H1 (cell line): ENCODE measurements around the gene SMCHD1. TPM values are rescaled to one million over a fixed set of nuclear protein-coding genes. Genes with fewer than 3 reads are reported as not detected.

Experiments
- CTCF ChIA-PET: fragments of 300-600 bp; sonication (Branson Sonifier 250); formaldehyde crosslinking; loops from one replicate; lab custom pipeline; 2021; ENCODE audit not compliant: partially characterized antibody; lab: Charles Lee
- POLR2A ChIA-PET: fragments of 300-600 bp; sonication (Branson Sonifier 250); formaldehyde crosslinking; loops from one replicate; lab custom pipeline; 2021; ENCODE audit warnings: inconsistent platforms; ENCODE audit not compliant: partially characterized antibody; lab: Charles Lee
- DNase-seq, 2 experiments: peaks; one replicate each; pipeline versions ENCODE4 v3.0.0 to v3.0.0-alpha.2; 2010 to 2022; ENCODE audit warnings: low spot score in 2 of 2, low read depth in 1 of 2, mixed read lengths in 1 of 2
- FAIRE-seq: peaks from 2 replicates; lab custom pipeline; 2011; peaks lifted over from hg19 to GRCh38; lab: Jason Lieb, UNC
- H2AFZ ChIP-seq: 2 replicates; pipeline ENCODE4 v1.8.1; 2012; ENCODE audit warnings: low read length, inconsistent platforms
- H2AK5ac ChIP-seq: 2 replicates; pipeline ENCODE4 v1.6.1; 2013; ENCODE audit warnings: low read depth, low read length
- H2BK120ac ChIP-seq: replicated peaks from 2 replicates; pipeline ENCODE3; 2013; ENCODE audit warnings: low read depth, low read length, inconsistent platforms
- H2BK12ac ChIP-seq: 2 replicates; pipeline ENCODE4 v1.6.1; 2013; ENCODE audit warnings: low read depth, low read length
- H2BK15ac ChIP-seq: 2 replicates; pipeline ENCODE4 v1.6.1; 2013; ENCODE audit warnings: low read length
- H2BK20ac ChIP-seq: 2 replicates; pipeline ENCODE4 v1.6.1; 2013; ENCODE audit warnings: low read length
- H2BK5ac ChIP-seq: 2 replicates; pipeline ENCODE4 v1.6.1; 2013; ENCODE audit warnings: low read depth, low read length
- H3K14ac ChIP-seq: 2 replicates; pipeline ENCODE4 v1.6.1; 2013; ENCODE audit warnings: inconsistent platforms; ENCODE audit not compliant: insufficient read length
- H3K18ac ChIP-seq: 2 replicates; pipeline ENCODE4 v1.6.1; 2013; ENCODE audit warnings: low read length; ENCODE audit errors: extremely low read depth
- H3K23ac ChIP-seq: 2 replicates; pipeline ENCODE4 v1.6.1; 2013; ENCODE audit warnings: inconsistent platforms; ENCODE audit not compliant: insufficient read length
- H3K23me2 ChIP-seq: 2 replicates; pipeline ENCODE4 v1.6.1; 2013; ENCODE audit warnings: low read depth, low read length
- H3K27ac ChIP-seq: 2 replicates; pipeline ENCODE4 v1.6.1; 2011; ENCODE audit warnings: low read depth, low read length, inconsistent platforms
- H3K27me3 ChIP-seq, 4 experiments: replicated peaks in 1 of 4; 1 replicate in 1 of 4; 2 replicates in 3 of 4; pipeline versions ENCODE4 v1.6.1 to v1.8.1; 2011 to 2013; ENCODE audit warnings: low read length in 3 of 4, mild to moderate bottlenecking in 3 of 4, inconsistent platforms in 2 of 4, mixed read lengths in 2 of 4, moderate library complexity in 1 of 4; ENCODE audit not compliant: control insufficient read depth in 3 of 4, insufficient read depth in 3 of 4; ENCODE audit errors: extremely low read depth in 1 of 4
- H3K36me3 ChIP-seq, 4 experiments: 2 replicates each; pipeline versions ENCODE4 v1.6.1 to v1.8.1; 2011 to 2013; ENCODE audit warnings: mild to moderate bottlenecking in 4 of 4, low read length in 3 of 4, moderate library complexity in 2 of 4, control low read depth in 1 of 4, inconsistent platforms in 1 of 4; ENCODE audit not compliant: insufficient read depth in 4 of 4, control insufficient read depth in 2 of 4
- H3K4ac ChIP-seq: replicated peaks from 2 replicates; pipeline ENCODE3; 2013; ENCODE audit warnings: low read length, low read depth, mixed read lengths, inconsistent platforms; ENCODE audit not compliant: insufficient read length
- H3K4me1 ChIP-seq, 4 experiments: replicated peaks in 1 of 4; 1 replicate in 1 of 4; 2 replicates in 3 of 4; pipeline versions ENCODE4 v1.6.1 to v1.8.1; 2011 to 2013; ENCODE audit warnings: low read length in 3 of 4, inconsistent platforms in 2 of 4, mixed read lengths in 1 of 4; ENCODE audit not compliant: insufficient read depth in 4 of 4, control insufficient read depth in 3 of 4
- H3K4me2 ChIP-seq, 2 experiments: 2 replicates each; pipeline versions ENCODE4 v1.6.1 to v1.8.1; 2011 to 2013; ENCODE audit warnings: low read depth in 2 of 2, low read length in 2 of 2, control low read depth in 1 of 2, inconsistent platforms in 1 of 2, mild to moderate bottlenecking in 1 of 2; ENCODE audit not compliant: insufficient read depth in 1 of 2
- H3K4me3 ChIP-seq, 4 experiments: fragments of 200-600, 300-600 bp in 1 of 4; sonication (generic), shearing (Covaris generic), sonication (Bioruptor Twin) in 1 of 4; 2 replicates each; pipeline versions ENCODE4 v1.5.1 to v1.8.1; 2011 to 2016; ENCODE audit warnings: low read length in 4 of 4, low read depth in 3 of 4, control low read depth in 2 of 4, inconsistent platforms in 2 of 4, mild to moderate bottlenecking in 2 of 4, mixed read lengths in 1 of 4, moderate library complexity in 1 of 4; ENCODE audit not compliant: insufficient read depth in 2 of 4; ENCODE audit errors: extremely low read depth in 1 of 4
- H3K56ac ChIP-seq: replicated peaks from 2 replicates; pipeline ENCODE3; 2013; ENCODE audit warnings: low read depth, mild to moderate bottlenecking, mixed read lengths, low read length, inconsistent platforms; ENCODE audit not compliant: insufficient read length
- H3K79me1 ChIP-seq: 2 replicates; pipeline ENCODE4 v1.6.1; 2013; ENCODE audit warnings: low read depth, low read length, control low read depth
- H3K79me2 ChIP-seq, 2 experiments: 2 replicates each; pipeline versions ENCODE4 v1.6.1 to v1.8.1; 2012 to 2013; ENCODE audit warnings: low read length in 2 of 2, mild to moderate bottlenecking in 2 of 2, inconsistent platforms in 1 of 2; ENCODE audit not compliant: insufficient read depth in 2 of 2, control insufficient read depth in 1 of 2
- H3K9ac ChIP-seq, 4 experiments: replicated peaks in 1 of 4; 1 replicate in 1 of 4; 2 replicates in 3 of 4; pipeline versions ENCODE4 v1.6.1 to v1.8.1; 2011 to 2013; ENCODE audit warnings: low read depth in 3 of 4, low read length in 3 of 4, control low read depth in 2 of 4, mild to moderate bottlenecking in 2 of 4, moderate library complexity in 2 of 4, inconsistent platforms in 1 of 4; ENCODE audit errors: extremely low read depth in 1 of 4
- H3K9me3 ChIP-seq, 2 experiments: 2 replicates each; pipeline versions ENCODE4 v1.6.1 to v1.8.1; 2012 to 2013; ENCODE audit warnings: mild to moderate bottlenecking in 2 of 2, moderate library complexity in 2 of 2, control low read depth in 1 of 2, inconsistent platforms in 1 of 2, low read depth in 1 of 2, low read length in 1 of 2, mixed read lengths in 1 of 2; ENCODE audit not compliant: insufficient read depth in 2 of 2
- H4K20me1 ChIP-seq, 2 experiments: replicated peaks in 1 of 2; 2 replicates each; pipeline versions ENCODE3 to v1.8.1; 2011 to 2013; ENCODE audit warnings: inconsistent platforms in 2 of 2, low read length in 2 of 2, mild to moderate bottlenecking in 1 of 2; ENCODE audit not compliant: insufficient read depth in 2 of 2, control insufficient read depth in 1 of 2
- H4K5ac ChIP-seq: 2 replicates; pipeline ENCODE4 v1.6.1; 2013; ENCODE audit warnings: low read length, low read depth, mixed read lengths, inconsistent platforms; ENCODE audit not compliant: insufficient read length
- H4K8ac ChIP-seq: 2 replicates; pipeline ENCODE4 v1.8.0; 2013; ENCODE audit warnings: mild to moderate bottlenecking, moderate library complexity, low read length, inconsistent platforms; ENCODE audit not compliant: insufficient read depth; ENCODE audit errors: extremely low read depth
- H4K91ac ChIP-seq: replicated peaks from 2 replicates; pipeline ENCODE3; 2013; ENCODE audit warnings: low read length, mixed read lengths, inconsistent platforms; ENCODE audit not compliant: insufficient read length
- CREB1 ChIP-seq: IDR thresholded peaks from 2 replicates; pipeline ENCODE4 v1.6.1; 2012; ENCODE audit warnings: inconsistent platforms
- HDAC2 ChIP-seq, 2 experiments: fragments of 300-600 bp in 1 of 2; sonication (generic) in 1 of 2; IDR thresholded peaks; 2 replicates each; pipeline ENCODE4 v1.6.1; 2011 to 2012; ENCODE audit warnings: low read depth in 2 of 2, low read length in 2 of 2, mild to moderate bottlenecking in 2 of 2, moderate library complexity in 2 of 2, borderline replicate concordance in 1 of 2, inconsistent platforms in 1 of 2
- KDM5A ChIP-seq: fragments of 200-600 bp; IDR thresholded peaks from 2 replicates; pipeline ENCODE4 v1.7.1; 2012; ENCODE audit warnings: mild to moderate bottlenecking, low read length, inconsistent platforms, mixed read lengths
- MAFK ChIP-seq: IDR thresholded peaks from 2 replicates; pipeline ENCODE4 v1.6.1; 2012; ENCODE audit warnings: low read depth, mild to moderate bottlenecking, improper control_type of control experiment, low read length
- NANOG ChIP-seq: IDR thresholded peaks from 2 replicates; pipeline ENCODE4 v1.6.1; 2011; ENCODE audit warnings: low read length, low read depth, mild to moderate bottlenecking, inconsistent platforms; ENCODE audit not compliant: insufficient read depth, poor library complexity, severe bottlenecking
- SIX5 ChIP-seq: IDR thresholded peaks from 2 replicates; pipeline ENCODE4 v1.6.1; 2011; ENCODE audit warnings: mild to moderate bottlenecking, low read depth, low read length
- SP1 ChIP-seq: IDR thresholded peaks from 2 replicates; pipeline ENCODE4 v1.6.1; 2011; ENCODE audit warnings: low read depth, low read length
- SUZ12 ChIP-seq: fragments of 200-600 bp; sonication (generic); IDR thresholded peaks from 2 replicates; pipeline ENCODE4 v1.6.1; 2012; ENCODE audit warnings: mild to moderate bottlenecking, inconsistent platforms, low read length, moderate library complexity, mixed read lengths
- WGBS, 2 experiments: shearing (Covaris generic) in 1 of 2; methylation state at CpG; one replicate each; pipeline versions ENCODE4 v1.1.6 to v1.1.7; 2013 to 2015; ENCODE audit warnings: low lambda C conversion rate in 2 of 2, mixed read lengths in 2 of 2, inconsistent platforms in 1 of 2, low coverage in 1 of 2, missing lambda C conversion rate in 1 of 2; ENCODE audit not compliant: insufficient replicate concordance in 2 of 2, insufficient coverage in 1 of 2, insufficient read length in 1 of 2; ENCODE audit errors: extremely low coverage in 1 of 2, missing lambda C conversion rate in 1 of 2; 5-methylcytosine and 5-hydroxymethylcytosine counted together
- long read RNA-seq, 2 experiments: library from RNA in 1 of 2; library from capped mRNA in 1 of 2; stranded (forward); transcript quantifications; one replicate each; pipeline ENCODE4 v2.0.0, GENCODE V29; 2021; ENCODE audit warnings: inconsistent platforms in 1 of 2
- polyA minus RNA-seq, 3 experiments: library from RNA; depleted of rRNA, polyadenylated mRNA; stranded (reverse); fragments of >200 nt; gene quantifications; 1 replicate in 2 of 3; 2 replicates in 1 of 3; pipeline ENCODE4 v1.2.3, GENCODE V29; 2011
- polyA plus RNA-seq, 7 experiments: library from polyadenylated mRNA; depleted of rRNA in 3 of 7; stranded (reverse) in 5 of 7; unstranded in 2 of 7; fragments of >200 nt in 5 of 7; fragments of 200-250 nt in 2 of 7; gene quantifications; 1 replicate in 5 of 7; 2 replicates in 1 of 7; 4 replicates in 1 of 7; pipeline versions ENCODE4 v1.2.1 to v1.2.3, GENCODE V29; 2011 to 2013; ENCODE audit warnings: missing spikeins in 2 of 7, mixed read lengths in 2 of 7
- total RNA-seq: library from RNA; stranded (reverse); fragmentation: NEBNext Ultra II Directional; extraction: Animal tissue kit (Norgen Biotek cat#: 25700); gene quantifications from 2 replicates; pipeline ENCODE4 v1.2.1, GENCODE V29; 2021

Gene SMCHD1
- total RNA-seq (32.0 and 32.4 TPM in 2 replicates), polyA plus RNA-seq (2011; rRNA removed) (4.5 and 9.3 TPM in 2 replicates), polyA minus RNA-seq (2011; rRNA and poly(A)+ RNA removed) (27.9 and 41.4 TPM in 2 replicates)
- polyA plus RNA-seq (2011; cell fraction: cytosol; rRNA removed) = 10.3 TPM
- polyA plus RNA-seq (2011; cell fraction: nucleus; rRNA removed) = 8.2 TPM
- 12.7 to 24.1 TPM (median 17.1 TPM) in 4 replicates for polyA plus RNA-seq (2012, experiment 1 of 2)
- 0.68 TPM for polyA plus RNA-seq (2012, experiment 2 of 2)
- polyA plus RNA-seq (2013, experiment 1 of 2) = 13.5 TPM
- polyA plus RNA-seq (2013, experiment 2 of 2) = 12.6 TPM
- polyA minus RNA-seq (2011; cell fraction: cytosol; rRNA and poly(A)+ RNA removed) = 46.4 TPM
- 85.6 TPM for polyA minus RNA-seq (2011; cell fraction: nucleus; rRNA and poly(A)+ RNA removed)
- long read RNA-seq, experiment 1, full-length matches to known transcripts = 1 of 22 reads
- long read RNA-seq, experiment 1, partial matches to known transcripts = 12 of 22 reads
- long read RNA-seq, experiment 1, other reads (novel, unspliced or antisense) = 9 of 22 reads
- long read RNA-seq, experiment 2, partial matches to known transcripts = 0 of 2 reads
- long read RNA-seq, experiment 2, other reads (novel, unspliced or antisense) = 2 of 2 reads

DNA sequence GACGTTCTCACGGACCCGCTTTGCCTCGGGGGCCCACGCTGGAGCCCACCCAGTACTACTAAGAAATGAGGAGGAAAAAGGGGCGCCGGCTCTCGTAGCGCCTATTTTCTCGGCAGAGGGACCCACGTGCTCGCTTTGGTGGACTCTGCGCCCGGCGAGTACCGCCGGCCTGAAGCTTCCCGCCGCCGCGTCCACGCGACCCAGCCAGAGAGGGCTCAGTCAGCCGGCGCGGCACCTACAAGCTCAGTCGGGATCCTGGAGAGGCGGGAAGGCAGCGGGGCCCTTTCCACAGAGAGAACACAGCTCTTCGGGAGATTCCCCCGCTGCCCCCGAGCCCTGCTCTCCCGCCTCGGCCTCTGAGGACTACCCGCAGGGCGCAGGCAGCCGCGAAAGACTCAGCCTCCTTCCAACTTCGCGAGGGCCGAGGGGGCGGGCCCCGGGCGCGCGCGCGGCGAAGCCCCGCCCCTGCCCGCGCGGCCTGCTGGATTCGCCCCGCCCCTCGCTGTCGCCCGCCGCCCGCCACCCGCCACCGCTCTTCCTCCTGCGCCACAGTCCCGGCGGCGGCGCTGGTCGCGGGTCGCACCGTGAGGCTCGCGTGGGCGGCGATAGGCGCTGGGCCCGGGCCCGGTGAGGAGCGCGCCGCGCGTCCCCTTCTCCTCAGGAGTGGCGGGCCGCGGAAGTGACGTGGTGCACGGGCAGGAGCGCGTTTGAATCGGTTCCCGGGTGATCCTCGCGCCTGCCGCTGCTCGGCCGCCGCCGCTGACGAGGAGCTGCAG is at the start of gene SMCHD1:
Gene SMCHD1 (plus strand): TSS at position 549 of the 776 bp plus-strand sequence. CDS start 350 bp downstream, outside the sequence.
- POLR2A ChIA-PET = interaction anchor here (0.7 to 2.0 kb wide), 22 partner anchors 8 to 591 kb away, joined by 3 to 9 read pairs (median 4); partner anchors contain the start of genes METTL4 and NDC80
- H3K4ac ChIP-seq = no peak within 1 kb of the TSS
- TF ChIP-seq SIX5 (no peak), HDAC2 (IDR thresholded peaks at IDR 0.05; ENCODE audit: borderline replicate concordance in 1 of 2, low read depth in 2 of 2, low read length in 2 of 2) (0 out of 4 replicates have a peak, but pooled peaks have one; percentile 17 to 19), NANOG (peak; percentile 25), SP1 (no peak), CREB1 (peak; percentile 54), SUZ12 (peak; percentile 20; the same call in 1 of the 2 replicates), MAFK (no peak), KDM5A (no peak)

More for the DNA sequence above, at the start of gene SMCHD1:
- H3K4me3 ChIP-seq = peak within 1 kb of the TSS; percentile 66 to 97 (median 86)
- peaks cover 6% of the 10 kb centered on the region; the same call in 1 of the 2 replicates for H3K79me1 ChIP-seq
- peak within 1 kb of the TSS; percentile 69; the same call in 1 of the 2 replicates for H2BK5ac ChIP-seq
- H2AFZ ChIP-seq = peak within 1 kb of the TSS; percentile 66
- peak within 1 kb of the TSS; percentile 85; the same call in 1 of the 2 replicates for H3K27ac ChIP-seq
- DNase-seq = peak in 1 of 2 experiments; percentile 87
- H3K14ac ChIP-seq = no peak within 1 kb of the TSS
- peak within 1 kb of the TSS; percentile 90 for H3K18ac ChIP-seq
- peak within 1 kb of the TSS; percentile 95 for H4K8ac ChIP-seq
- no peak within 1 kb of the TSS for H2AK5ac ChIP-seq
- peak within 1 kb of the TSS; percentile 73 for H3K56ac ChIP-seq
- H2BK15ac ChIP-seq = no peak within 1 kb of the TSS
- no peaks in the 10 kb centered on the region for H3K9me3 ChIP-seq
- peaks cover 0 to 39% of the 10 kb centered on the region in 2 experiments; a peak in 2 of 4 replicates for H3K79me2 ChIP-seq
- CTCF ChIA-PET = no interaction called here
- peak within 1 kb of the TSS; percentile 62 to 95 (median 86) for H3K9ac ChIP-seq
- H4K5ac ChIP-seq = peak within 1 kb of the TSS; percentile 84
- peak within 1 kb of the TSS; percentile 33; the same call in 1 of the 2 replicates for H2BK12ac ChIP-seq
- peaks cover 0 to 9% (median 4%) of the 10 kb centered on the region in 4 experiments; a peak in 5 of 7 replicates for H3K4me1 ChIP-seq
- peaks cover 21% of the 10 kb centered on the region for H3K23me2 ChIP-seq
- WGBS, 2 experiments = 1% methylated on average over 79 of the region's 100 CpGs; no CpG with 5 or more reads in 1 of the 2 experiments
- H3K36me3 ChIP-seq = no peaks in the 10 kb centered on the region
- FAIRE-seq = no peak
- peak within 1 kb of the TSS; percentile 91 to 92 for H3K4me2 ChIP-seq
- no peak within 1 kb of the TSS for H3K23ac ChIP-seq
- peak within 1 kb of the TSS; percentile 7 for H4K91ac ChIP-seq
- H4K20me1 ChIP-seq = peaks cover 9 to 13% of the 10 kb centered on the region in 2 experiments
- H2BK120ac ChIP-seq = no peak within 1 kb of the TSS
- peaks cover 3 to 25% (median 22%) of the 10 kb centered on the region in 4 experiments for H3K27me3 ChIP-seq
- no peak within 1 kb of the TSS for H2BK20ac ChIP-seq
